Coronary artery (tissue), 2 donors: ENCODE results near the gene SINHCAF.
"Not testable (repeated sequence)": the region's sequence is repeated elsewhere in the genome, so short reads cannot be mapped to it uniquely, and the experiment has no call there.

Experiments used
- DNase-seq: peaks from one replicate; pipeline ENCODE4 v3.0.0-alpha.2; 2017; ENCODE audit warnings: low spot score
- H3K27ac ChIP-seq, 2 donors: fragments of 200-600 bp; sonication (generic); one replicate each; pipeline ENCODE4 v1.5.1; 2016 to 2019
- H3K4me3 ChIP-seq: fragments of 200-600 bp; sonication (generic); 2 replicates; pipeline ENCODE4 v1.5.1; 2016; ENCODE audit warnings: mild to moderate bottlenecking, moderate library complexity
- CTCF ChIP-seq: fragments of 200-600 bp; sonication (generic); IDR thresholded peaks from one replicate; pipeline ENCODE4 v1.5.1; 2019; ENCODE audit warnings: antibody characterized with exemption

SINHCAF gene

GRCh38 chr12:31278424-31278823 lies 47.5 kb downstream of the SINHCAF start:
- H3K4me3 ChIP-seq = no peak overlapping the region
- DNase-seq = no peak
- no peak for TF ChIP-seq CTCF
- no peak overlapping the region for H3K27ac ChIP-seq

- Histone ChIP-seq H3K4me3 (no peak overlapping the region), H3K27ac (no peak overlapping the region)
- no peak for TF ChIP-seq CTCF
- no peak for DNase-seq
Measured at GRCh38 chr12:31277081-31277480, 48.9 kb downstream of the SINHCAF start.

- Histone ChIP-seq H3K4me3 (no peak overlapping the region), H3K27ac (no peak overlapping the region)
- no peak for TF ChIP-seq CTCF
- no peak for DNase-seq
Measured at GRCh38 chr12:31275491-31275890, 50.5 kb downstream of the SINHCAF start.

DNA sequence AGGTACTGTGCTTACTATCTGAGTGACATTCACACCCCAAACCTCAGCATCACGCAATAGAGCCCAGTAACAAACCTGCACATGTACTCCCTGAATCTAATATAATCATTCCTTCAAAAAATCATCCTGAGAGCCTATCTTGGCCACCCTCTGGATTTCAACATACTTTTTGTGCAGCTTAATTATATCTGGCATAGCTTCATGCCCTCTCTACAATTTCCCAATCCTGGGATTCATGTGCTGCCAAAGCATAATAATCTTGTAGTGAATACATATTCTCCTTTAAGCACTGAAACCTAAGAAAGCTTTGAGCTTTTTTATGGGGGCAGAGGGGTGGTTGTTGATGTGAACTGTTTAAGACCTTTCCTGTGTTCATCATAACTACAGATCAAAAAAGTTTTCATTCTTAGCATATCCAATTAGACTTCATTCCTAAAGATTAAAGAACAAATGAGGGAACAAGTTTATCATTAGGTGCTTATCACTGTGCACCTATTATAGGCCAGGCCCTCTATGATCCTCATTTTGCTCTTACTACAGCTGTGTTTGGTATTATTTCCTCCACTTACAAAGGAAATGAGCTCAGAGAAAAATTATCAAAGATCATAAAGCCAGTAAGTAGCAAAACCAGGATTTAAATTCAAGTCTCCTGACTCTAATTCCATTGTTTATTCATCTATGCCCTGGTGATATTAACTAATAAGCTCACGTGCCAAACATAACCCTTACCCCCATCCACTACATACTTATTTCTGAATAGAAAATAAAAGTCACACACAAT lies 51.2 kb downstream of the SINHCAF start:
- Histone ChIP-seq H3K4me3 (no peak overlapping the region), H3K27ac (no peak overlapping the region)
- TF ChIP-seq CTCF = no peak
- no peak for DNase-seq

GRCh38 chr12:31273794-31274193 lies 52.2 kb downstream of the SINHCAF start:
- DNase-seq, H3K4me3 ChIP-seq, H3K27ac ChIP-seq: not testable (repeated sequence)

DNA sequence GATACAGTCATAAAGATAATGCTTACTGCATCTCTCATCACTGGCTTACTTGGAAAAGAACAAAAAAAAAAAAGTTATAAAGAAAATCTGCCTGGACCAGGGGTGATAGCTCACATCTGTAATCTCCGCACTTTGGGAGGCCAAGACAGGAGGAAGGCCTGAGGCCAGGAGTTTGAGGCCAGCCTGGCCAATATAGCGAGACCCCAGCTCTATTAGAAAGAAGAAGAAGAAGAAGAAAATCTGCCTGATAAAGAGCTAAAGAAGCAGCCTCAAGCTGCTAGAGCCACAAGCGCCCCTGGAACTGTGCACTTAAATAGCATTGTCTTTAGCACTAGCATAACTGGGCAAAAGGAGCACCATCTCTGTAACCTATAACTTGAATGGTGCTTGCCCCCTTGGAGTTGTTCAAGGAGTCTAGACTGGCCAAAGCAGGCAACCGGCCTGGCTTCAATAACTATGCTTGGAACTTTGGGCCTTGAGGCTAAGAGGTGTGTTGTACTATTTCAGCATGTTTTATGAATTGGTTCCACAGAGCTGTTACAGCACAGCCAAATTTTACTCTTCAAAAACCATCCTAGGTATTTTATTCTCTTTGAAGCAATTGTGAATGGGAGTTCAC lies 53.2 kb downstream of the SINHCAF start:
- DNase-seq = no peak
- Histone ChIP-seq H3K27ac (no peak overlapping the region), H3K4me3 (no peak overlapping the region)
- no peak for TF ChIP-seq CTCF

DNA sequence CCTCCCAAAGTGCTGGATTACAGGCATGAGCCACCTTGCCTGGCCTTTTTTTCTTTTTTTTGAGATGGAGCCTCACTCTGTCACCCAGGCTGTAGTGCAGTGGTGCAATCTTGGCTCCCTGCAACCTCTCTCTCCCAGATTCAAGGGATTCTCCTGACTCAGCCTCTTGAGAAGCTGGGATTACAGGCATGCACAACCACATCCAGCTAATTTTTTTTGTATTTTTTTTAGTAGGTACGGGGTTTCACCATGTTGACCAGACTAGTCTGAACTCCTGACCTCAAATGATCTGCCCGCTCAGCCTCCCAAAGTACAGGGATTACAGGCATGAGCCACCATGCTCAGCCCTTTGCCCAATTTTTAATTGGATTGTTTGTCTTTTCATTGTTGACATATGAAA lies 58.0 kb downstream of the SINHCAF start:
- no peak for TF ChIP-seq CTCF
- no peak for DNase-seq
- Histone ChIP-seq H3K4me3 (no peak overlapping the region), H3K27ac (no peak overlapping the region)
